Hepatocyte (in vitro differentiated cells): Measurements from ENCODE around the gene NAPSA.
"Not testable (repeated sequence)": the region's sequence is repeated elsewhere in the genome, so short reads cannot be mapped to it uniquely, and the experiment has no call there.

Experiments
- EZH2 ChIP-seq: fragments of 200-600 bp; sonication (generic); IDR thresholded peaks from 2 replicates; pipeline ENCODE4 v1.6.1; 2016; ENCODE audit warnings: antibody characterized with exemption, mild to moderate bottlenecking, borderline replicate concordance
- EZH2phosphoT487 ChIP-seq: fragments of 200-600 bp; sonication (generic); IDR thresholded peaks from one replicate; pipeline ENCODE4 v1.6.1; 2018; ENCODE audit warnings: antibody characterized with exemption, mild to moderate bottlenecking, low read depth, moderate library complexity; ENCODE audit not compliant: unreplicated experiment, severe bottlenecking
- TF ChIP-seq, protein P1 (sequence below): fragments of 200-600 bp; sonication (generic); IDR thresholded peaks from 2 replicates; pipeline ENCODE4 v1.5.1; 2016; ENCODE audit warnings: antibody characterized with exemption, mild to moderate bottlenecking; ENCODE audit not compliant: poor library complexity

DNA sequence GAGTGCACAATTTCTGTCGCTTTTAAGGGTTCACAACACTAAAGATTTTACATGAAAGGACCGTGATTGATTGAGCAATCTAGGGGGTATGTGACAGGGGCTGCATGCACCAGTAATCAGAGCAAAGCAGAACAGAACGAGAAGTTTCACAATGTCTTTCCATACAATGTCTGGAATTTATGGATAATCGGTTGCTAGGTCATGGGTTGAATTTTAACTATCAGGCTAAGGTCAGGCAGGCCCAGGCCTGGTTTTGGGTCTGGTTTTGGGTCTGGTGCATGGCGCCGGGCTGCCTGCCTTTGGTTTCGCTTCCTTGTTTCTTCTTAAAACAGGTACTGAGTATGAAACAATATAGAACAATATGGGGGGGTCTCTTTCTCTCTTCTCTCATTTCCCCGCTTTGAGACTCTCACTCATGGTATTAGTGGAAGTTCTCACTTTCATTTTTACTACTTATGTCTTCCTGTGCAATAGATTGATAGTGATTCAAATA is 18.3 kb downstream of the NAPSA start:
- TF ChIP-seq EZH2phosphoT487, EZH2: not testable (repeated sequence)
- TF ChIP-seq, protein P1, sequence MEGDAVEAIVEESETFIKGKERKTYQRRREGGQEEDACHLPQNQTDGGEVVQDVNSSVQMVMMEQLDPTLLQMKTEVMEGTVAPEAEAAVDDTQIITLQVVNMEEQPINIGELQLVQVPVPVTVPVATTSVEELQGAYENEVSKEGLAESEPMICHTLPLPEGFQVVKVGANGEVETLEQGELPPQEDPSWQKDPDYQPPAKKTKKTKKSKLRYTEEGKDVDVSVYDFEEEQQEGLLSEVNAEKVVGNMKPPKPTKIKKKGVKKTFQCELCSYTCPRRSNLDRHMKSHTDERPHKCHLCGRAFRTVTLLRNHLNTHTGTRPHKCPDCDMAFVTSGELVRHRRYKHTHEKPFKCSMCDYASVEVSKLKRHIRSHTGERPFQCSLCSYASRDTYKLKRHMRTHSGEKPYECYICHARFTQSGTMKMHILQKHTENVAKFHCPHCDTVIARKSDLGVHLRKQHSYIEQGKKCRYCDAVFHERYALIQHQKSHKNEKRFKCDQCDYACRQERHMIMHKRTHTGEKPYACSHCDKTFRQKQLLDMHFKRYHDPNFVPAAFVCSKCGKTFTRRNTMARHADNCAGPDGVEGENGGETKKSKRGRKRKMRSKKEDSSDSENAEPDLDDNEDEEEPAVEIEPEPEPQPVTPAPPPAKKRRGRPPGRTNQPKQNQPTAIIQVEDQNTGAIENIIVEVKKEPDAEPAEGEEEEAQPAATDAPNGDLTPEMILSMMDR = not testable (repeated sequence)
